HepG2 (cell line): ENCODE measurements around the gene GUCA2B. TPM values are rescaled to one million over a fixed set of nuclear protein-coding genes. Genes with fewer than 3 reads are reported as not detected.

Experiments
- TGIF2 ChIP-seq: IDR thresholded peaks from 2 replicates; pipeline ENCODE4 v1.6.1; 2016; ENCODE audit warnings: control low read depth, missing compliant biosample characterization
- polyA plus RNA-seq, 8 experiments: library from polyadenylated mRNA; depleted of rRNA in 3 of 8; stranded (reverse) in 7 of 8; unstranded in 1 of 8; fragments of >200 nt; fragmentation: Illumina TruSeq in 4 of 8; extraction: Trizol in 4 of 8; gene quantifications; 2 replicates each; pipeline versions ENCODE4 v1.2.1 to v1.2.3, GENCODE V29; 2011 to 2016; ENCODE audit warnings: low read depth in 4 of 8, missing spikeins in 1 of 8, mixed read lengths in 1 of 8; ENCODE audit not compliant: insufficient read depth in 1 of 8
- total RNA-seq, 5 experiments: library from RNA; depleted of rRNA; stranded (reverse); fragments of >200 nt; fragmentation: Illumina TruSeq; extraction: Trizol; gene quantifications; 2 replicates each; pipeline ENCODE4 v1.2.3, GENCODE V29; 2016; ENCODE audit warnings: low read depth in 1 of 5
- TF ChIP-seq, protein P1 (sequence below): sonication (generic); formaldehyde crosslinking; IDR thresholded peaks from 2 replicates; pipeline ENCODE4 v1.4.0; 2020; ENCODE audit warnings: mild to moderate bottlenecking, missing genetic modification reagents
- TF ChIP-seq, protein P2 (sequence below): IDR thresholded peaks from 2 replicates; pipeline ENCODE4 v1.6.1; 2016; ENCODE audit warnings: missing genetic modification reagents, missing compliant biosample characterization
- TF ChIP-seq, protein P3 (sequence below): IDR thresholded peaks from 2 replicates; pipeline ENCODE4 v1.6.1; 2016; ENCODE audit warnings: low read depth, missing genetic modification reagents, missing compliant biosample characterization
- TF ChIP-seq, protein P4 (sequence below): sonication (generic); formaldehyde crosslinking; IDR thresholded peaks from 2 replicates; pipeline ENCODE4 v1.5.0; 2020; ENCODE audit warnings: mild to moderate bottlenecking, missing genetic modification reagents, borderline replicate concordance
- TF ChIP-seq, protein P5 (sequence below): sonication (generic); formaldehyde crosslinking; IDR thresholded peaks from 2 replicates; pipeline ENCODE4 v1.9.0; 2021; ENCODE audit warnings: missing genetic modification reagents, borderline replicate concordance
- TF ChIP-seq, protein P6 (sequence below): sonication (generic); formaldehyde crosslinking; IDR thresholded peaks from 2 replicates; pipeline ENCODE4 v1.4.0; 2020; ENCODE audit warnings: missing genetic modification reagents

Gene GUCA2B
- total and polyA plus RNA-seq, 2 of the 13 experiments (the other 11 are each of a cell fraction or from before 2014, with no cell fraction given): not detected

DNA sequence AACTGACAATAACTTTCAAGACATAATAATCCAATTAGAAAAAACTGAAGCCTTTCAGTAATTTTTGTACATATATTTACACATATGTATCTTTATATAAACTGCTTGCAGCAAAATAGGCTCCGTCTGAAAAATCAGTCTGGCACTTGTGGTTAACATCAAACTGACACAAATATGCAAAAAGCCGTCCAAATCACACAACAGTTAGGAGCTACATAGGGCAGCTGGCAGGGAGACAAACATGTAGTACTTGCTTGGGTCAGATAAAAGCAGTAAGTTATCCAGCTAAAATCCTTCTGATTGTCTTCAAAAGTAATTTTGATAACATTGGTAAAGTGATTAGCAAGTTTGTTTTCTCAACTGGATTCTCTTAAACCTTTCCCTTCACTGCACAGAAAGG, 26.1 kb downstream of the GUCA2B start (continued):
- TF ChIP-seq, protein P1, sequence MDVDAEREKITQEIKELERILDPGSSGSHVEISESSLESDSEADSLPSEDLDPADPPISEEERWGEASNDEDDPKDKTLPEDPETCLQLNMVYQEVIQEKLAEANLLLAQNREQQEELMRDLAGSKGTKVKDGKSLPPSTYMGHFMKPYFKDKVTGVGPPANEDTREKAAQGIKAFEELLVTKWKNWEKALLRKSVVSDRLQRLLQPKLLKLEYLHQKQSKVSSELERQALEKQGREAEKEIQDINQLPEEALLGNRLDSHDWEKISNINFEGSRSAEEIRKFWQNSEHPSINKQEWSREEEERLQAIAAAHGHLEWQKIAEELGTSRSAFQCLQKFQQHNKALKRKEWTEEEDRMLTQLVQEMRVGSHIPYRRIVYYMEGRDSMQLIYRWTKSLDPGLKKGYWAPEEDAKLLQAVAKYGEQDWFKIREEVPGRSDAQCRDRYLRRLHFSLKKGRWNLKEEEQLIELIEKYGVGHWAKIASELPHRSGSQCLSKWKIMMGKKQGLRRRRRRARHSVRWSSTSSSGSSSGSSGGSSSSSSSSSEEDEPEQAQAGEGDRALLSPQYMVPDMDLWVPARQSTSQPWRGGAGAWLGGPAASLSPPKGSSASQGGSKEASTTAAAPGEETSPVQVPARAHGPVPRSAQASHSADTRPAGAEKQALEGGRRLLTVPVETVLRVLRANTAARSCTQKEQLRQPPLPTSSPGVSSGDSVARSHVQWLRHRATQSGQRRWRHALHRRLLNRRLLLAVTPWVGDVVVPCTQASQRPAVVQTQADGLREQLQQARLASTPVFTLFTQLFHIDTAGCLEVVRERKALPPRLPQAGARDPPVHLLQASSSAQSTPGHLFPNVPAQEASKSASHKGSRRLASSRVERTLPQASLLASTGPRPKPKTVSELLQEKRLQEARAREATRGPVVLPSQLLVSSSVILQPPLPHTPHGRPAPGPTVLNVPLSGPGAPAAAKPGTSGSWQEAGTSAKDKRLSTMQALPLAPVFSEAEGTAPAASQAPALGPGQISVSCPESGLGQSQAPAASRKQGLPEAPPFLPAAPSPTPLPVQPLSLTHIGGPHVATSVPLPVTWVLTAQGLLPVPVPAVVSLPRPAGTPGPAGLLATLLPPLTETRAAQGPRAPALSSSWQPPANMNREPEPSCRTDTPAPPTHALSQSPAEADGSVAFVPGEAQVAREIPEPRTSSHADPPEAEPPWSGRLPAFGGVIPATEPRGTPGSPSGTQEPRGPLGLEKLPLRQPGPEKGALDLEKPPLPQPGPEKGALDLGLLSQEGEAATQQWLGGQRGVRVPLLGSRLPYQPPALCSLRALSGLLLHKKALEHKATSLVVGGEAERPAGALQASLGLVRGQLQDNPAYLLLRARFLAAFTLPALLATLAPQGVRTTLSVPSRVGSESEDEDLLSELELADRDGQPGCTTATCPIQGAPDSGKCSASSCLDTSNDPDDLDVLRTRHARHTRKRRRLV (CRISPR knock-in tag): no peak
- TF ChIP-seq, protein P2, sequence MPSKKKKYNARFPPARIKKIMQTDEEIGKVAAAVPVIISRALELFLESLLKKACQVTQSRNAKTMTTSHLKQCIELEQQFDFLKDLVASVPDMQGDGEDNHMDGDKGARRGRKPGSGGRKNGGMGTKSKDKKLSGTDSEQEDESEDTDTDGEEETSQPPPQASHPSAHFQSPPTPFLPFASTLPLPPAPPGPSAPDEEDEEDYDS (CRISPR knock-in tag): no peak
- TF ChIP-seq, protein P3, sequence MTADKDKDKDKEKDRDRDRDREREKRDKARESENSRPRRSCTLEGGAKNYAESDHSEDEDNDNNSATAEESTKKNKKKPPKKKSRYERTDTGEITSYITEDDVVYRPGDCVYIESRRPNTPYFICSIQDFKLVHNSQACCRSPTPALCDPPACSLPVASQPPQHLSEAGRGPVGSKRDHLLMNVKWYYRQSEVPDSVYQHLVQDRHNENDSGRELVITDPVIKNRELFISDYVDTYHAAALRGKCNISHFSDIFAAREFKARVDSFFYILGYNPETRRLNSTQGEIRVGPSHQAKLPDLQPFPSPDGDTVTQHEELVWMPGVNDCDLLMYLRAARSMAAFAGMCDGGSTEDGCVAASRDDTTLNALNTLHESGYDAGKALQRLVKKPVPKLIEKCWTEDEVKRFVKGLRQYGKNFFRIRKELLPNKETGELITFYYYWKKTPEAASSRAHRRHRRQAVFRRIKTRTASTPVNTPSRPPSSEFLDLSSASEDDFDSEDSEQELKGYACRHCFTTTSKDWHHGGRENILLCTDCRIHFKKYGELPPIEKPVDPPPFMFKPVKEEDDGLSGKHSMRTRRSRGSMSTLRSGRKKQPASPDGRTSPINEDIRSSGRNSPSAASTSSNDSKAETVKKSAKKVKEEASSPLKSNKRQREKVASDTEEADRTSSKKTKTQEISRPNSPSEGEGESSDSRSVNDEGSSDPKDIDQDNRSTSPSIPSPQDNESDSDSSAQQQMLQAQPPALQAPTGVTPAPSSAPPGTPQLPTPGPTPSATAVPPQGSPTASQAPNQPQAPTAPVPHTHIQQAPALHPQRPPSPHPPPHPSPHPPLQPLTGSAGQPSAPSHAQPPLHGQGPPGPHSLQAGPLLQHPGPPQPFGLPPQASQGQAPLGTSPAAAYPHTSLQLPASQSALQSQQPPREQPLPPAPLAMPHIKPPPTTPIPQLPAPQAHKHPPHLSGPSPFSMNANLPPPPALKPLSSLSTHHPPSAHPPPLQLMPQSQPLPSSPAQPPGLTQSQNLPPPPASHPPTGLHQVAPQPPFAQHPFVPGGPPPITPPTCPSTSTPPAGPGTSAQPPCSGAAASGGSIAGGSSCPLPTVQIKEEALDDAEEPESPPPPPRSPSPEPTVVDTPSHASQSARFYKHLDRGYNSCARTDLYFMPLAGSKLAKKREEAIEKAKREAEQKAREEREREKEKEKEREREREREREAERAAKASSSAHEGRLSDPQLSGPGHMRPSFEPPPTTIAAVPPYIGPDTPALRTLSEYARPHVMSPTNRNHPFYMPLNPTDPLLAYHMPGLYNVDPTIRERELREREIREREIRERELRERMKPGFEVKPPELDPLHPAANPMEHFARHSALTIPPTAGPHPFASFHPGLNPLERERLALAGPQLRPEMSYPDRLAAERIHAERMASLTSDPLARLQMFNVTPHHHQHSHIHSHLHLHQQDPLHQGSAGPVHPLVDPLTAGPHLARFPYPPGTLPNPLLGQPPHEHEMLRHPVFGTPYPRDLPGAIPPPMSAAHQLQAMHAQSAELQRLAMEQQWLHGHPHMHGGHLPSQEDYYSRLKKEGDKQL (CRISPR knock-in tag): no peak
- TF ChIP-seq, protein P4, sequence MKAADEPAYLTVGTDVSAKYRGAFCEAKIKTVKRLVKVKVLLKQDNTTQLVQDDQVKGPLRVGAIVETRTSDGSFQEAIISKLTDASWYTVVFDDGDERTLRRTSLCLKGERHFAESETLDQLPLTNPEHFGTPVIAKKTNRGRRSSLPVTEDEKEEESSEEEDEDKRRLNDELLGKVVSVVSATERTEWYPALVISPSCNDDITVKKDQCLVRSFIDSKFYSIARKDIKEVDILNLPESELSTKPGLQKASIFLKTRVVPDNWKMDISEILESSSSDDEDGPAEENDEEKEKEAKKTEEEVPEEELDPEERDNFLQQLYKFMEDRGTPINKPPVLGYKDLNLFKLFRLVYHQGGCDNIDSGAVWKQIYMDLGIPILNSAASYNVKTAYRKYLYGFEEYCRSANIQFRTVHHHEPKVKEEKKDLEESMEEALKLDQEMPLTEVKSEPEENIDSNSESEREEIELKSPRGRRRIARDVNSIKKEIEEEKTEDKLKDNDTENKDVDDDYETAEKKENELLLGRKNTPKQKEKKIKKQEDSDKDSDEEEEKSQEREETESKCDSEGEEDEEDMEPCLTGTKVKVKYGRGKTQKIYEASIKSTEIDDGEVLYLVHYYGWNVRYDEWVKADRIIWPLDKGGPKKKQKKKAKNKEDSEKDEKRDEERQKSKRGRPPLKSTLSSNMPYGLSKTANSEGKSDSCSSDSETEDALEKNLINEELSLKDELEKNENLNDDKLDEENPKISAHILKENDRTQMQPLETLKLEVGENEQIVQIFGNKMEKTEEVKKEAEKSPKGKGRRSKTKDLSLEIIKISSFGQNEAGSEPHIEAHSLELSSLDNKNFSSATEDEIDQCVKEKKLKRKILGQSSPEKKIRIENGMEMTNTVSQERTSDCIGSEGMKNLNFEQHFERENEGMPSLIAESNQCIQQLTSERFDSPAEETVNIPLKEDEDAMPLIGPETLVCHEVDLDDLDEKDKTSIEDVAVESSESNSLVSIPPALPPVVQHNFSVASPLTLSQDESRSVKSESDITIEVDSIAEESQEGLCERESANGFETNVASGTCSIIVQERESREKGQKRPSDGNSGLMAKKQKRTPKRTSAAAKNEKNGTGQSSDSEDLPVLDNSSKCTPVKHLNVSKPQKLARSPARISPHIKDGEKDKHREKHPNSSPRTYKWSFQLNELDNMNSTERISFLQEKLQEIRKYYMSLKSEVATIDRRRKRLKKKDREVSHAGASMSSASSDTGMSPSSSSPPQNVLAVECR: no peak
- TF ChIP-seq, protein P5, sequence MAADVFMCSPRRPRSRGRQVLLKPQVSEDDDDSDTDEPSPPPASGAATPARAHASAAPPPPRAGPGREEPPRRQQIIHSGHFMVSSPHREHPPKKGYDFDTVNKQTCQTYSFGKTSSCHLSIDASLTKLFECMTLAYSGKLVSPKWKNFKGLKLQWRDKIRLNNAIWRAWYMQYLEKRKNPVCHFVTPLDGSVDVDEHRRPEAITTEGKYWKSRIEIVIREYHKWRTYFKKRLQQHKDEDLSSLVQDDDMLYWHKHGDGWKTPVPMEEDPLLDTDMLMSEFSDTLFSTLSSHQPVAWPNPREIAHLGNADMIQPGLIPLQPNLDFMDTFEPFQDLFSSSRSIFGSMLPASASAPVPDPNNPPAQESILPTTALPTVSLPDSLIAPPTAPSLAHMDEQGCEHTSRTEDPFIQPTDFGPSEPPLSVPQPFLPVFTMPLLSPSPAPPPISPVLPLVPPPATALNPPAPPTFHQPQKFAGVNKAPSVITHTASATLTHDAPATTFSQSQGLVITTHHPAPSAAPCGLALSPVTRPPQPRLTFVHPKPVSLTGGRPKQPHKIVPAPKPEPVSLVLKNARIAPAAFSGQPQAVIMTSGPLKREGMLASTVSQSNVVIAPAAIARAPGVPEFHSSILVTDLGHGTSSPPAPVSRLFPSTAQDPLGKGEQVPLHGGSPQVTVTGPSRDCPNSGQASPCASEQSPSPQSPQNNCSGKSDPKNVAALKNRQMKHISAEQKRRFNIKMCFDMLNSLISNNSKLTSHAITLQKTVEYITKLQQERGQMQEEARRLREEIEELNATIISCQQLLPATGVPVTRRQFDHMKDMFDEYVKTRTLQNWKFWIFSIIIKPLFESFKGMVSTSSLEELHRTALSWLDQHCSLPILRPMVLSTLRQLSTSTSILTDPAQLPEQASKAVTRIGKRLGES (CRISPR knock-in tag): no peak
- no peak for TF ChIP-seq TGIF2 (CRISPR knock-in tag)
- TF ChIP-seq, protein P6, sequence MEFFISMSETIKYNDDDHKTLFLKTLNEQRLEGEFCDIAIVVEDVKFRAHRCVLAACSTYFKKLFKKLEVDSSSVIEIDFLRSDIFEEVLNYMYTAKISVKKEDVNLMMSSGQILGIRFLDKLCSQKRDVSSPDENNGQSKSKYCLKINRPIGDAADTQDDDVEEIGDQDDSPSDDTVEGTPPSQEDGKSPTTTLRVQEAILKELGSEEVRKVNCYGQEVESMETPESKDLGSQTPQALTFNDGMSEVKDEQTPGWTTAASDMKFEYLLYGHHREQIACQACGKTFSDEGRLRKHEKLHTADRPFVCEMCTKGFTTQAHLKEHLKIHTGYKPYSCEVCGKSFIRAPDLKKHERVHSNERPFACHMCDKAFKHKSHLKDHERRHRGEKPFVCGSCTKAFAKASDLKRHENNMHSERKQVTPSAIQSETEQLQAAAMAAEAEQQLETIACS (CRISPR knock-in tag): no peak
